ENCODE measurements around the gene EMC8. TPM values are rescaled to one million over a fixed set of nuclear protein-coding genes. Genes with fewer than 3 reads are reported as not detected.
A peak's percentile ranks its signal among the peaks of the same experiment; 100 is the strongest.
"Not testable (repeated sequence)": the region's sequence is repeated elsewhere in the genome, so short reads cannot be mapped to it uniquely, and the experiment has no call there.

Gene EMC8
- total RNA-seq, 3 donors from 2014 or later: 18.1 to 30.8 (median 30.7) TPM

- intact Hi-C loops (cut with DNase I; ENCODE audit: low total_unique reads): loop anchor here (5.0 kb wide), 1 partner anchor 1012 kb away; no protein-coding TSS in a partner anchor
- Histone ChIP-seq H3K4me3 (no peak overlapping the region), H3K27ac (no peak overlapping the region), H3K36me3 (peaks cover 5% of the 10 kb centered on the region), H3K27me3 (peaks cover 0 to 5% of the 10 kb centered on the region in 2 donors), H3K9me3 (no peaks in the 10 kb centered on the region), H3K4me1 (no peaks in the 10 kb centered on the region)
- peak in 1 of 2 donors; percentile 24 for DNase-seq (ENCODE audit: low spot score in 2 of 2)
- TF ChIP-seq POLR2AphosphoS5 (IDR thresholded peaks at IDR 0.05) (no peak), CTCF (IDR thresholded peaks at IDR 0.05) (no peak), POLR2A (IDR thresholded peaks at IDR 0.05) (no peak)
These were observed 10.3 kb upstream of the EMC8 start for GRCh38 chr16:85809645-85810044.

- no peak overlapping the region for H3K4me3 ChIP-seq
- no peaks in the 10 kb centered on the region for H3K4me1 ChIP-seq
- H3K9me3 ChIP-seq: no peaks in the 10 kb centered on the region
- peak in 1 of 2 donors; percentile 36 for DNase-seq (ENCODE audit: low spot score in 2 of 2)
- peaks cover 5% of the 10 kb centered on the region for H3K36me3 ChIP-seq
- no peak overlapping the region for H3K27ac ChIP-seq
- intact Hi-C loops (cut with DNase I; ENCODE audit: low total_unique reads): no loop called here
- peaks cover 0 to 5% of the 10 kb centered on the region in 2 donors for H3K27me3 ChIP-seq
- TF ChIP-seq POLR2A (IDR thresholded peaks at IDR 0.05): no peak
- TF ChIP-seq CTCF (IDR thresholded peaks at IDR 0.05): no peak
- TF ChIP-seq POLR2AphosphoS5 (IDR thresholded peaks at IDR 0.05): no peak
These were observed 9.6 kb upstream of the EMC8 start for GRCh38 chr16:85808926-85809325.

GRCh38 chr16:85808104-85808503 is 8.8 kb upstream of the EMC8 start:
- H3K27me3 ChIP-seq; H3K4me1 ChIP-seq; H3K4me3 ChIP-seq; H3K9me3 ChIP-seq; H3K27ac ChIP-seq; H3K36me3 ChIP-seq; intact Hi-C loops (cut with DNase I; ENCODE audit: low total_unique reads): not testable (repeated sequence)
- DNase-seq (ENCODE audit: low spot score in 2 of 2): peak in 1 of 2 donors; percentile 42

GRCh38 chr16:85807340-85807739 is 8.0 kb upstream of the EMC8 start:
- H3K4me3 ChIP-seq; DNase-seq (ENCODE audit: low spot score in 2 of 2); H3K27ac ChIP-seq; H3K27me3 ChIP-seq; intact Hi-C loops (cut with DNase I; ENCODE audit: low total_unique reads); H3K9me3 ChIP-seq; H3K4me1 ChIP-seq; H3K36me3 ChIP-seq: not testable (repeated sequence)

- intact Hi-C loops (cut with DNase I; ENCODE audit: low total_unique reads): no loop called here
- H3K4me1 ChIP-seq: no peaks in the 10 kb centered on the region
- H3K4me3 ChIP-seq: no peak overlapping the region
- H3K27me3 ChIP-seq: no peaks in the 10 kb centered on the region
- H3K36me3 ChIP-seq: peaks cover 5% of the 10 kb centered on the region
- no peak overlapping the region for H3K27ac ChIP-seq
- H3K9me3 ChIP-seq: no peaks in the 10 kb centered on the region
- TF ChIP-seq POLR2A (IDR thresholded peaks at IDR 0.05): no peak
- no peak for TF ChIP-seq CTCF (IDR thresholded peaks at IDR 0.05)
- TF ChIP-seq POLR2AphosphoS5 (IDR thresholded peaks at IDR 0.05): no peak
- peak in 1 of 2 donors; percentile 36 for DNase-seq (ENCODE audit: low spot score in 2 of 2)
These were observed 7.2 kb upstream of the EMC8 start for GRCh38 chr16:85806539-85806938.

GRCh38 chr16:85805442-85806045 is 6.2 kb upstream of the EMC8 start:
- intact Hi-C loops (cut with DNase I; ENCODE audit: low total_unique reads): no loop called here
- H3K4me1 ChIP-seq: no peaks in the 10 kb centered on the region
- H3K4me3 ChIP-seq: no peak overlapping the region
- H3K27ac ChIP-seq: no peak overlapping the region
- no peaks in the 10 kb centered on the region for H3K27me3 ChIP-seq
- DNase-seq (ENCODE audit: low spot score in 2 of 2): peak in 1 of 2 donors; percentile 27
- no peak for TF ChIP-seq POLR2AphosphoS5 (IDR thresholded peaks at IDR 0.05)
- no peaks in the 10 kb centered on the region for H3K9me3 ChIP-seq
- H3K36me3 ChIP-seq: peaks cover 5% of the 10 kb centered on the region

GRCh38 chr16:85803570-85803969 is 4.2 kb upstream of the EMC8 start:
- Histone ChIP-seq H3K9me3 (no peaks in the 10 kb centered on the region), H3K4me3 (no peak overlapping the region), H3K27ac (no peak overlapping the region), H3K4me1 (peaks cover 0 to under 1% of the 10 kb centered on the region in 2 donors), H3K36me3 (peaks cover 5% of the 10 kb centered on the region), H3K27me3 (no peaks in the 10 kb centered on the region)
- no peak for DNase-seq (ENCODE audit: low spot score in 2 of 2)
- TF ChIP-seq POLR2AphosphoS5 (IDR thresholded peaks at IDR 0.05): no peak
- no peak for TF ChIP-seq POLR2A (IDR thresholded peaks at IDR 0.05)
- no peak for TF ChIP-seq CTCF (IDR thresholded peaks at IDR 0.05)
- intact Hi-C loops (cut with DNase I; ENCODE audit: low total_unique reads): no loop called here

Measured in breast epithelium (tissue), 4 donors.